ENCODE measurements around the gene RFXAP.

The RFXAP gene

DNA sequence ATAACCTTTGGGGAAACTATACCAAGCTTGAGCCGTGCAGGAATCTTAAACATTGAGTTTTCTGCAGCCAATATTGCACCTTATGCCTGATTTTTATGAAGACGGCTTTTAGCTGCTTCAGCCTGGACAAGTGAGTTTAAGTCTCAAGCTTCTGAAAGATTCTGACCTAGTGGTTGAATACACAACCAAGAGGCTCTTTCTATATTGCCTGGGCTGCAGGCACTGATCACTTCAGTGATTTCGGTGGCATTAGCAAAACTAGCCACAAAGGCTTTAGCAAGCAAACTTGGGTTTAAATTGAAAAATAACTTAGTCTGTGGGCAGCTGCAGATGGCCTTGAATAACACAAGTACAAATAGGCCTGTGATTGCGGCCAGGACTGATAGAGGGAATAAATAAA is 29.3 kb upstream of the RFXAP start:
- no peak overlapping the region for H3K27ac ChIP-seq (ENCODE audit: low read depth, low read length)
- H3K27me3 ChIP-seq (ENCODE audit: control insufficient read depth, insufficient read depth, low read length), result no peaks in the 10 kb centered on the region
- H3K4me1 ChIP-seq (ENCODE audit: control insufficient read depth, insufficient read depth, low read length), result no peaks in the 10 kb centered on the region
- H3K36me3 ChIP-seq (ENCODE audit: control insufficient read depth, insufficient read depth, low read length), result no peaks in the 10 kb centered on the region
- H3K9ac ChIP-seq (ENCODE audit: low read length), result no peak overlapping the region
- H3K4me3 ChIP-seq (ENCODE audit: low read length), result no peak overlapping the region

DNA sequence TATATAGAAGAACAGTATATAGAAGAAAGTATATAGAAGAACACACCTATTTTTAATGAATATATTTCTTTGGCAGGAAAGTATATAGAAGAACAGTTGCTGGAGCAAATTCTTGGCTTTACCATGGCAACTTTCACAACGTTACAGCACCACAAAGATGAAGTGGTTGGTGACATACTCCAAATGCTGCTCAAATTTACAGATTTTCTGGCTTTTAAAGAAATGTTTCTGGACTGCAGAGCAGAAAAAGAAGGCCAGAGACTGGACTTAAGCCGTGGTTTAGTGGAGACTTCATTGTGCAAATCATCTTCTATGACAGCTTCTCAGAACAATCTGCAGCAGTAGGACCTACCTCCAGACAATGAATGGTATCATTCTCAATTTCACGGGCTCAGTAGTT is 24.3 kb upstream of the RFXAP start:
- H3K4me3 ChIP-seq (ENCODE audit: low read length), result no peak overlapping the region
- no peaks in the 10 kb centered on the region for H3K27me3 ChIP-seq (ENCODE audit: control insufficient read depth, insufficient read depth, low read length)
- H3K4me1 ChIP-seq (ENCODE audit: control insufficient read depth, insufficient read depth, low read length), result no peaks in the 10 kb centered on the region
- H3K27ac ChIP-seq (ENCODE audit: low read depth, low read length), result no peak overlapping the region
- no peaks in the 10 kb centered on the region for H3K36me3 ChIP-seq (ENCODE audit: control insufficient read depth, insufficient read depth, low read length)
- H3K9ac ChIP-seq (ENCODE audit: low read length), result no peak overlapping the region

DNA sequence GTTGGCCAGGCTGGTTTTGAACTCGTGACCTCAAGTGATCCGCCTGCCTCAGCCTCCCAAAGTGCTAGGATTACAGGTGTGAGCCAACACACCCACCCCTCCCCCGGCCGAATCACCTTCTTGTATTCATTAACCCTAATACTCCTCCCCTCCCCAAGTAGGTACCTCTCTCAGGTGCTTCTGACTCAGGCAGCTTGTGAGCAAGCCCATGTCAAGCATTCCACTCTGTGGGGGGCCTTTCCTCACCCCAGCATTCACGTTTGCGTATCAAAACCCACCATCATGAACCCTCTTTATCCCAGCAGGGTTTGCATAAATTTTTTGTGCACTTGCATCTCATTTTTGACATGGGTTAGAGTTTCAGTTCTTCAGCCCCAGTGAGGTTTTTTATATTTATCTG is 23.6 kb upstream of the RFXAP start:
- Histone ChIP-seq H3K27ac (ENCODE audit: low read depth, low read length) (no peak overlapping the region), H3K27me3 (ENCODE audit: control insufficient read depth, insufficient read depth, low read length) (no peaks in the 10 kb centered on the region), H3K4me3 (ENCODE audit: low read length) (no peak overlapping the region), H3K36me3 (ENCODE audit: control insufficient read depth, insufficient read depth, low read length) (no peaks in the 10 kb centered on the region), H3K9ac (ENCODE audit: low read length) (no peak overlapping the region), H3K4me1 (ENCODE audit: control insufficient read depth, insufficient read depth, low read length) (no peaks in the 10 kb centered on the region)

DNA sequence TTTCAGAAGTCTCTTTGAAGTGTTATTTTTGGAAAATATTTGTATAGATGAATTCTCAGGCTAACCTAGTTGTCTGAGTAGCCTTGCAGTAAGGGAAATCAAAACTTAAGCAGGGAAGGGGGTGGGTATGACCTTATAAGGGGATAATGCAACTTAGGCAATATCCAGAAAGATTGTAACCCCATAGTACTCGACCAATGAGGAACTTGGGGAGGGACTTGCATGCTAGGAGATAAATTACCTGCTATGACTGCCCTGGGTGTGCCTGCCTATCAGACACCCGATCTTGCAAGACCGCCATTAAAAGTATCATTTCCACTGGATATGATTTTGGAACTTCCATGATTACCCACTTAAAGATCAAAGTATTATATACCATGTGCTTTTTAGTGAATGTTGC is 23.0 kb upstream of the RFXAP start:
- no peak overlapping the region for H3K4me3 ChIP-seq (ENCODE audit: low read length)
- H3K36me3 ChIP-seq (ENCODE audit: control insufficient read depth, insufficient read depth, low read length), result no peaks in the 10 kb centered on the region
- H3K9ac ChIP-seq (ENCODE audit: low read length), result no peak overlapping the region
- no peak overlapping the region for H3K27ac ChIP-seq (ENCODE audit: low read depth, low read length)
- no peaks in the 10 kb centered on the region for H3K27me3 ChIP-seq (ENCODE audit: control insufficient read depth, insufficient read depth, low read length)
- H3K4me1 ChIP-seq (ENCODE audit: control insufficient read depth, insufficient read depth, low read length), result no peaks in the 10 kb centered on the region

DNA sequence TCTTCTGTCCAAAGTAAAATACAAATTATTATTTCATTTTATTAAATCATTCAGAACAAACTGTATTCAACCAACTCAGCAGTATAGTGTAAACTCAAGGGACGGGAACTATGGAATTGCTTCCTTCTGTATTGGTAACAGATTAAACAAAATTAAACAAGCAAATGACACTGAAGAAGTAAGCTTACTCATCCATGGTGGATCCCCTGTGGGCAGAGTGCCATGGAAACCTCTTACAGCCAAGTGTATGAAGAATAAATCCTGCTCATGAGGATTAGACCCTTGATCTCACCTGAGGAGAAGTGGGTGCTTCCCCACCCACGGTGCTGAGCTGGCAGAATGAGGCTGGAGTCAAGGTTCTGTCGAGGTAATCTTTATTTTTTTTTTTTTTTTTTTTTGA is 18.0 kb upstream of the RFXAP start:
- no peaks in the 10 kb centered on the region for H3K4me1 ChIP-seq (ENCODE audit: control insufficient read depth, insufficient read depth, low read length)
- no peak overlapping the region for H3K9ac ChIP-seq (ENCODE audit: low read length)
- H3K36me3 ChIP-seq (ENCODE audit: control insufficient read depth, insufficient read depth, low read length), result no peaks in the 10 kb centered on the region
- no peak overlapping the region for H3K27ac ChIP-seq (ENCODE audit: low read depth, low read length)
- no peak overlapping the region for H3K4me3 ChIP-seq (ENCODE audit: low read length)
- H3K27me3 ChIP-seq (ENCODE audit: control insufficient read depth, insufficient read depth, low read length), result no peaks in the 10 kb centered on the region

DNA sequence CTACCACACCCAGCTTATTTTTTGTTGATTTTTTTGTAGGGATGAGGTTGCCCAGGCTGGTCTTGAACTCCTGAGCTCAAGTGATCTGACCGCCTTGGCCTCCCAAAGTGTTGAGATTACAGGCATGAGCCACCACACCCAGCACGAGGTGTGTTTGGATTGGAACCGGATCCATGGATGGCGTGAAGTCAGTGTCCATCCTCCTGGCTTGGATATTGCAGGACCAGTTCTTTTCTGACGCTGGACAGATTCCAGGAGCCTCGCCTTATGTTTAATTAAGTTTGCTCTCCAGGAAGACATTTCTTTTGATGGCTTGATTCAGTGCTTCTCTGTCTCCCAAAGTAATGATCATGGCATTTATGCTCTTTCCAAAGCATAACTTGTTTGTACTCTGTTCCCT is 14.4 kb upstream of the RFXAP start:
- Histone ChIP-seq H3K9ac (ENCODE audit: low read length) (no peak overlapping the region), H3K27ac (ENCODE audit: low read depth, low read length) (no peak overlapping the region), H3K4me3 (ENCODE audit: low read length) (no peak overlapping the region), H3K27me3 (ENCODE audit: control insufficient read depth, insufficient read depth, low read length) (no peaks in the 10 kb centered on the region), H3K4me1 (ENCODE audit: control insufficient read depth, insufficient read depth, low read length) (no peaks in the 10 kb centered on the region), H3K36me3 (ENCODE audit: control insufficient read depth, insufficient read depth, low read length) (no peaks in the 10 kb centered on the region)

DNA sequence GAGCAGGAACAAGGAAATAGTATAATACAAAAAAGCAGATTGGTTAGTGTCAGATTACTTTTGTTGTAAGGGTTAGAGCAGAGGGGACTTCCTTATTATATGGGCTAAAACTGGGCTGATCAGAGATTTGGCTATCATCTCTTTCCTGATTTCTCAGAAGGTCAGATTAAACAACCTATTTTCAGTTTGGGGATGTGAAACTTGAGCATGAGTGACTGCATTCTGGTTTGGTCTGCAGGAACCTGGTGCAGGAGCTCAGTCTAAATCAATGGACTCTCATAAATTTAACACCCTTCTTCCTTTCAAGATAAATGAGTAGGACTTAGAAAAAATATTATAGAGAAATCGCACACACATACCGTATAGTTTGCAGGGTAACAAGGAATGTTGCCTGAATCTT is 12.9 kb upstream of the RFXAP start:
- no peak overlapping the region for H3K27ac ChIP-seq (ENCODE audit: low read depth, low read length)
- no peak overlapping the region for H3K9ac ChIP-seq (ENCODE audit: low read length)
- no peaks in the 10 kb centered on the region for H3K36me3 ChIP-seq (ENCODE audit: control insufficient read depth, insufficient read depth, low read length)
- no peaks in the 10 kb centered on the region for H3K27me3 ChIP-seq (ENCODE audit: control insufficient read depth, insufficient read depth, low read length)
- H3K4me1 ChIP-seq (ENCODE audit: control insufficient read depth, insufficient read depth, low read length), result no peaks in the 10 kb centered on the region
- no peak overlapping the region for H3K4me3 ChIP-seq (ENCODE audit: low read length)

DNA sequence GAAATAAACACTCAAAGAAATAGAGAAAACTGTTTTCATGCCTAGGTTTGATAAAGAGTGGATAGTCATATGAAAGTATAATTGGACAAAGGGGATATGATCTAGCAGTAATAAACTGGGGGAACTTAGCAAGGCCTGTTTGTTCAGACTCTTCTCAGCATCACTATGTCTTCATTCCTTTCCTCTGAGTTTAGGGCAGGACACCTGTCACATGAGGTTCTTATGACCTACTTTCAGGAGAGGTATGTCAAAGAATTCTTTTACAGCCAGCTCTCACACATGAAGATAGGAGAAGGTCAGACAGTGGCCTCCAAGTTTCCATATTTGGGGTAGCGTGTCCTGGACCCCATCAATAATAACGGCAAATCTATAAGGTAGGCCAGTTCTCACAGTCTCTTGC is 11.4 kb upstream of the RFXAP start:
- no peak overlapping the region for H3K9ac ChIP-seq (ENCODE audit: low read length)
- no peak overlapping the region for H3K4me3 ChIP-seq (ENCODE audit: low read length)
- no peaks in the 10 kb centered on the region for H3K27me3 ChIP-seq (ENCODE audit: control insufficient read depth, insufficient read depth, low read length)
- H3K27ac ChIP-seq (ENCODE audit: low read depth, low read length), result no peak overlapping the region
- no peaks in the 10 kb centered on the region for H3K36me3 ChIP-seq (ENCODE audit: control insufficient read depth, insufficient read depth, low read length)
- H3K4me1 ChIP-seq (ENCODE audit: control insufficient read depth, insufficient read depth, low read length), result no peaks in the 10 kb centered on the region

DNA sequence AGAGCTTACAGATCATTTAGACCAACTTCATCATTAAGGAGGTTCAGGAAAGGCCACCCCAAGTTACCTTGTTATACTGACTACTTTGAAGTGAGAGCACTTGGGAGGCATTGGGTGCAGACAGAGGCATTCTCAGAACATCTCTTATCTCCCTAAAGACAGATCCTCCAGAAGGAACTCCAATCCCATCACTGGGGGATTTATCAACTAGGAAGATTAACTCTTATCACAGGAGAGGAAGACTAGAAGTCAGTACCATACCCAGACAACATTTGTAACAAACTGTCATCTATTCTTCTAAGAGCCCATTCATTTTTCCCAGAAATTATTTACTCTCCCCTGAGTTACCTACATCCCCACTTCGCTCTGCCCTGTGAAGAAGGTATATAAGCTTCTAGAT is 5.8 kb upstream of the RFXAP start:
- Histone ChIP-seq H3K36me3 (ENCODE audit: control insufficient read depth, insufficient read depth, low read length) (no peaks in the 10 kb centered on the region), H3K9ac (ENCODE audit: low read length) (no peak overlapping the region), H3K27me3 (ENCODE audit: control insufficient read depth, insufficient read depth, low read length) (no peaks in the 10 kb centered on the region), H3K4me1 (ENCODE audit: control insufficient read depth, insufficient read depth, low read length) (no peaks in the 10 kb centered on the region), H3K27ac (ENCODE audit: low read depth, low read length) (no peak overlapping the region), H3K4me3 (ENCODE audit: low read length) (no peak overlapping the region)

DNA sequence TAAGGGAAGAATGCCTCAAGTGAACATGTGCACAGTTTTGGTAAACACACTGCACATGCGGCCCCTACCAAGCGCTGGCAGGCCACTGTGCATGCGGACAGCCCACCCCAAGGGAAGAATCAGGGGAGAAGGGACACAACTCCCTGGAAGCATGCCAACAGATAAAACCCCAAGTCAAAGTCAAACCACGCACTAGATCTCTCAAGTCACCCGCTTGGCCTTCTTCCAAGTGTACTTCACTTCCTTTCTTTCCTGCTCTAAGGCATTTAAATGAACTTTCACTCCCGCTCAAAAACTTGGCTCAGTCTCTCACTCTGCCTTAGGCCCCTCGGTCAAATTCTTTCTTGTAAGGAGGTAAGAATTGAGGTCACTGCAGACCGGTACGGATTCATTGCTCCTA is 4.6 kb upstream of the RFXAP start:
- H3K9ac ChIP-seq (ENCODE audit: low read length), result no peak overlapping the region
- H3K4me1 ChIP-seq (ENCODE audit: control insufficient read depth, insufficient read depth, low read length), result no peaks in the 10 kb centered on the region
- H3K27me3 ChIP-seq (ENCODE audit: control insufficient read depth, insufficient read depth, low read length), result no peaks in the 10 kb centered on the region
- no peak overlapping the region for H3K27ac ChIP-seq (ENCODE audit: low read depth, low read length)
- H3K36me3 ChIP-seq (ENCODE audit: control insufficient read depth, insufficient read depth, low read length), result no peaks in the 10 kb centered on the region
- no peak overlapping the region for H3K4me3 ChIP-seq (ENCODE audit: low read length)

DNA sequence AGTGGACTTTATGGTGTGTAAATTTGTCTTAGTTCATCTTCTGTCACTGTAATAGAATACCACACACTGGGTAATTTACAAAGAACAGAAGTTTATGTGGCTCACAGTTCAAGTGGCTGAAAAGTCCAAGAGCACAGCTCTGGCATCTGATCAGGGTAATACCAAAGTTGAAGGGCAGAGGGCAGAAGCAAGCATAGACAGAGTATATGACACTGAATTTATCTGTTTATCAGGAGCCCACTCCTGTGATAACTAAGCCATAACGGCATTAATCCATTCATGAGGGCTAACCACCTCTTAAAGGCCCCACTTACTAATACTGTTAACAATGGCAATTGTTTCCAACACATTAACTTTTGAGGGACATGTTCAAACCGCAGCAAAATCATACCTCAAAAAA is 4.0 kb upstream of the RFXAP start:
- no peak overlapping the region for H3K9ac ChIP-seq (ENCODE audit: low read length)
- H3K27ac ChIP-seq (ENCODE audit: low read depth, low read length), result no peak overlapping the region
- H3K36me3 ChIP-seq (ENCODE audit: control insufficient read depth, insufficient read depth, low read length), result no peaks in the 10 kb centered on the region
- H3K4me1 ChIP-seq (ENCODE audit: control insufficient read depth, insufficient read depth, low read length), result no peaks in the 10 kb centered on the region
- H3K27me3 ChIP-seq (ENCODE audit: control insufficient read depth, insufficient read depth, low read length), result no peaks in the 10 kb centered on the region
- no peak overlapping the region for H3K4me3 ChIP-seq (ENCODE audit: low read length)

DNA sequence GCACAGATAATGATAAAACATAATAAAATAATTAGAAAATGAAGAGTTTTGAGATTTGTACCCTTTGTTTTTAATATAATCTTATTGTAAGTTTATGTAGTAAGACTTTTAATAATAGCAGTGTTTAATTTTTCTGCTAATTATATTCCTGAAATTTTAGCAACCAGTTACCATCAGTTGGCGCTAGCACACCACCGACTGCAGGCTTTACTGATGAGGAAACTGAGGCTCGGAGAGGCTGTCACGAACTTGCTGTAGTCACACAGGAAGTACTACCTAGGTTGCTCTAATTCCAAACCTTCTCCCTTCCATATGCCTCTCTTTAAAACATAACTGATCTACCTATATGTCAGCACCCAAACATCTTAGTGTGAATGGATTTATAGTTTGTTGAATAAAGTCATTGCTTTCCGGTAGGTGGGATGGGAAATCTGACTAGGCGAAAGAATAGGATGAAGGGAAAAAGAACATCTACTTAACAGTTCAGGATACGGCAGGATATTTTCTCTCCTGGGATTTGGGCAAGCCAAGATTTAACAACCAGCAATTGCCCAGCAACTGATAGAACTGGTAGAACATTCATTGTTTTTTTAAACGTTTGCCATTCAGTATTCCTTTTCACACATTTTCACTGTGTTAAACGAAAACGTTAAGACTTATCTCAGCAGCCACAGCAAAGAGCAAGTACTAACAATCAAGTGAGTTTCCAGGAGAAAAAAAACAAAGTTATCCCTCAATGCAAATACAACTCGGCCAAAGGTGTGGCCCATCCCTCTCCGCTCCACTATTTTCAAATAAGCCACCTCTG is 822 bp upstream of the RFXAP start:
- Histone ChIP-seq H3K27ac (ENCODE audit: low read depth, low read length) (peak overlapping the region; percentile 27), H3K36me3 (ENCODE audit: control insufficient read depth, insufficient read depth, low read length) (no peaks in the 10 kb centered on the region), H3K4me3 (ENCODE audit: low read length) (peak overlapping the region; percentile 84), H3K4me1 (ENCODE audit: control insufficient read depth, insufficient read depth, low read length) (no peaks in the 10 kb centered on the region), H3K27me3 (ENCODE audit: control insufficient read depth, insufficient read depth, low read length) (no peaks in the 10 kb centered on the region), H3K9ac (ENCODE audit: low read length) (peak overlapping the region; percentile 16)

DNA sequence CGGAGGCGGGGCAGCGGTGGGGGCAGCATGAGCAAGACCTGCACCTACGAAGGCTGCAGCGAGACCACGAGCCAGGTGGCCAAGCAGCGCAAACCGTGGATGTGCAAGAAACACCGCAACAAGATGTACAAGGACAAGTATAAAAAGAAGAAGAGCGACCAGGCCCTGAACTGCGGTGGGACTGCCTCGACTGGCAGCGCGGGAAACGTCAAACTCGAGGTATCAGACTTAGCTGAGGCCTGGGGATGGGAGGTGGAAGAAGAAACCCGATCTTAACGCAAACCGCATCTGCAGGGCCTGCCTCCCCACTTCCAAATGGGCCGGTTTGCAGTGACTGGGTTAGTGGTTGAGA is 693 bp downstream of the RFXAP start:
- H3K9ac ChIP-seq (ENCODE audit: low read length), result peak overlapping the region; percentile 45
- H3K27ac ChIP-seq (ENCODE audit: low read depth, low read length), result no peak overlapping the region
- H3K4me1 ChIP-seq (ENCODE audit: control insufficient read depth, insufficient read depth, low read length), result no peaks in the 10 kb centered on the region
- no peaks in the 10 kb centered on the region for H3K27me3 ChIP-seq (ENCODE audit: control insufficient read depth, insufficient read depth, low read length)
- peak overlapping the region; percentile 84 for H3K4me3 ChIP-seq (ENCODE audit: low read length)
- no peaks in the 10 kb centered on the region for H3K36me3 ChIP-seq (ENCODE audit: control insufficient read depth, insufficient read depth, low read length)

Data from rectal smooth muscle tissue (tissue), 1 donor.